G401 (cell line): ENCODE data around the gene TNFRSF4. TPM values are rescaled to one million over a fixed set of nuclear protein-coding genes. Genes with fewer than 3 reads are reported as not detected.

Source experiments
- DNase-seq: peaks from one replicate; pipeline ENCODE4 v3.0.0-alpha.2; 2015; ENCODE audit warnings: low spot score
- in situ Hi-C: cut with HindIII; loops from 2 replicates; pipeline ENCODE4 v1.10.0; 2016; ENCODE audit warnings: low sequenced_read_pairs, mixed read lengths
- total RNA-seq: library from RNA; depleted of rRNA; stranded (reverse); fragments of >200 nt; shearing (Covaris generic); gene quantifications from 2 replicates; pipeline ENCODE4 v1.2.3, GENCODE V29; 2014

The TNFRSF4 gene
- total RNA-seq, 1 experiment from 2014 or later: not detected

- DNase-seq: no peak
- in situ Hi-C loops: no loop called here
These were observed 6.9 kb downstream of the TNFRSF4 start for GRCh38 chr1:1206966-1207531.

- in situ Hi-C loops: no loop called here
- no peak for DNase-seq
These were observed 7.5 kb downstream of the TNFRSF4 start, which contains the start of gene TNFRSF18 for GRCh38 chr1:1206376-1206965. Gene TNFRSF18 (minus strand): TSS chr1:1206592. CDS start chr1:1206571, 21 bp downstream.

- DNase-seq: no peak
These were observed 8.1 kb downstream of the TNFRSF4 start for GRCh38 chr1:1205769-1206375.

GRCh38 chr1:1204998-1205768 is 8.8 kb downstream of the TNFRSF4 start:
- in situ Hi-C loops: no loop called here
- no peak for DNase-seq

More at GRCh38 chr1:1205769-1206375, 8.1 kb downstream of the TNFRSF4 start:
- in situ Hi-C loops: no loop called here

- in situ Hi-C loops: no loop called here
- no peak for DNase-seq
These were observed 9.5 kb downstream of the TNFRSF4 start for GRCh38 chr1:1204425-1204920.

DNA sequence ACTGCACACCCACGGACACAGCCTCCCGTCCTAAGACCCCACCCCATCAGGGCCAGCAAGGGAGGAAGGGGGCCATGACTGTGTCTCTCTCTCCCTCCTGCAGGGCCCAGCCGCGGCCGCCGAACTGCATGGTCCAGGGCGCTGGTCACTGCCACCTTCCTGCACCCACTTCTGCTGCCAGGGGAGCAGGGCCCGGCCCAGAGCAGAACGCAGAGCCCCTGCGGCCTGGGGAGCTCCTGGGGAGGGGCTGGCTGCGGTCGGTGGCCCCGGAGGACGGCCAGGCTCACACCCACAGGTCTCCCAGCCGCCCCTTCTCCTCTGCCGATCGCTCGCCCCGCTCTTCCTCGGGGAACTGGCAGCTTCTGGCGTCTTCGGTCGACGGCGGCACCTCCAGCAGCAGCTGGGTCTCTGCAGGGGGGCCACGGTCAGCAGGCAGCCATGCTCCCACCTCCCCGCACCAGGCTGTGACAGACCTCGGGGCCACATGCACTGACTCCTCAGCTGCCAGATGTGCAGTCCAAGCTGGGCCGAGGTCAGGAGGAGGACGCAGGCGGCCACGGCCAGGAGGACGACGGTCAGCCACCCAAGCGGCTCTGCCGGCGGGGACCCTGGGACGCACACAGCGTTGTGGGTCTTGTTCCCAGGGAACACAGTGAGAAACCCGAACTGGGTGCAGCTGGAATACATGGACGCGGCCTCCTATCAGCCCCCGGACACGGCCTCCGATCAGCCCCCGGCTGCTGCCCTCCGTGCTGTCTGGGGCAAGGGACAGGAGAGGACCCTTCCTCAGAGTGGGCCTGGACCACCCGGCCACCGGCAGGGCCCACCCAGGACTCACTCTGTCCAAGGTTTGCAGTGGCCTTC is 10.2 kb downstream of the TNFRSF4 start:
- no peak for DNase-seq
- in situ Hi-C loops: no loop called here

DNA sequence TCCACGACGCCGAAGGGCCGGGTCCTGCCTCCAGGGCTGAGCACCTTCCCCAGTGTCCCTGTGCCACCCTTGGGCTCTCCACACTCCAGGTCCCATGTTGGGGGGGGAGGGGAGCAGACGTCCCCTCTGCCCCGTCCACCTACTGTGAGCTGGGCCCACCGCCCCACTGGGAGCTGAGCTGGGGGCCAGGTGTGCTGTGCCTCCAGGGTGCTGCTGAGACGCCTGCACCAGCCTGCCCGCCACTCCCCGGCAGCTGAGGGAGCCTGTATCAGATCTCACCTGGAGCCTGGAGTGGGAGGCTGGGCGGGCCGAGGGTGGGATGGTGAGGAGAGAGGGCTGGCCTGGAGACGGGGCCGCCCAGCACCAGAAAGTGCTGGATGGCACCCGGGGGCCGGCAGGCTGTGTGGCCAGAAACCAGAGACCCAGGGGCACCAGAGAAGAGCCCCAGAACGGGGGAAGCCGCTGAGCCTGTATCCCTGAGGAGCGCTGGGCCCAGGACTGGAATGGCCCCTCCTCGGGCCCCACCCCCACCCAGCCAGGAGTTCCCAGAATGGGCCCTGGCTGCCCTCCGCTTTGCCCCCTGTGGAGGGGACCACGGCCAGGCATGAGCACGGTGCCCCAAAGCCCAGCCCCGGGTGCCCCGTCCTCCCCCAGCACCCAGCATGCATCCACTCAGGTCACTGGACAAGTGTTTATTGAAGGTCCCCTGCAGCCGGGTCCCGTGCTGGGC is 11.0 kb downstream of the TNFRSF4 start:
- in situ Hi-C loops: no loop called here
- DNase-seq: no peak

- in situ Hi-C loops: no loop called here
- DNase-seq: no peak
These were observed 12.8 kb downstream of the TNFRSF4 start for GRCh38 chr1:1200876-1201810.

DNA sequence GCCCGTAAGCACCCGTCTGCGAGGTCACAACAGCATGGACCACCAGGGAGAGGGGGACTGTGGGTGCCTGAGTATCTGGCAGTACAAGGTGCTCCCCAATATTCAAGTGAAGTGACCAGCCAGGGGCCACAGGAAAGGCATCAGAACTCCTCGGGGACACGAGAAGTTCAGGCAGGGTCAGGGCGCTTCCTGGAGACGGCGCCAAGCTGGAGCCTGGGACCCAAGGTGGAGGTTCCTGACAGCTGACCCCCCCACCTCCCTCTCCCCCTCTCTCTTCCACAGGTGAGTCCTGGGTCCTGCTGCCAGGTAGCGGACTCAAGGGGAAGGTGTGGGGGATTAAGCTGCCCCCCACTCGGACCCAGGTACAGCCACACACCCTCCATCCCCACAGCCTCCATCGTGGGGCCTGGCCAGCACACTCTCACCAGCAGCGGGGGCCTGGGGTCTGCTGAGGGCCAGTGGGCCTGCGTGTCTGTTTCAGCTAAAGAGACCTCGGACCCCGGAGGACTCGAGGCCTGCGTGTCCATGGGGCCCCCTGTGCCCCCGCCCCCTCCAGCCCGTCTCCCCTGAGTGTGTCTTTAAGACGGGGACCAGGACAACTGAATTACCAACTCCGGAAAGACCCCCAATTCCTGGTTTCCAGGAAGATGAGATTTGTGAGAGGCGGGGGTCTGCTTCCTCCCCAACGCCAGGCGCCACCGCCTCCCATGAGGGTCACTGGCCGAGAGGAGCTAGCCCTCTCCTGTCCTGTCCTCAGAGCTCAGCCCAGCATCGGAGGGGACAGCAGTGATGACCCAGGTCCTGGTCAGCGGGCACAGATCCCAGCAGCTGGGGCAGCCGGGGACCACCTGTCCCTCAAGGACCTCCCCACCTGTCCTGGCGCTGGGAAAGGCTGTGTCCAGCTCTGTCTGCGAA is 13.7 kb downstream of the TNFRSF4 start:
- in situ Hi-C loops: no loop called here
- DNase-seq: no peak

DNA sequence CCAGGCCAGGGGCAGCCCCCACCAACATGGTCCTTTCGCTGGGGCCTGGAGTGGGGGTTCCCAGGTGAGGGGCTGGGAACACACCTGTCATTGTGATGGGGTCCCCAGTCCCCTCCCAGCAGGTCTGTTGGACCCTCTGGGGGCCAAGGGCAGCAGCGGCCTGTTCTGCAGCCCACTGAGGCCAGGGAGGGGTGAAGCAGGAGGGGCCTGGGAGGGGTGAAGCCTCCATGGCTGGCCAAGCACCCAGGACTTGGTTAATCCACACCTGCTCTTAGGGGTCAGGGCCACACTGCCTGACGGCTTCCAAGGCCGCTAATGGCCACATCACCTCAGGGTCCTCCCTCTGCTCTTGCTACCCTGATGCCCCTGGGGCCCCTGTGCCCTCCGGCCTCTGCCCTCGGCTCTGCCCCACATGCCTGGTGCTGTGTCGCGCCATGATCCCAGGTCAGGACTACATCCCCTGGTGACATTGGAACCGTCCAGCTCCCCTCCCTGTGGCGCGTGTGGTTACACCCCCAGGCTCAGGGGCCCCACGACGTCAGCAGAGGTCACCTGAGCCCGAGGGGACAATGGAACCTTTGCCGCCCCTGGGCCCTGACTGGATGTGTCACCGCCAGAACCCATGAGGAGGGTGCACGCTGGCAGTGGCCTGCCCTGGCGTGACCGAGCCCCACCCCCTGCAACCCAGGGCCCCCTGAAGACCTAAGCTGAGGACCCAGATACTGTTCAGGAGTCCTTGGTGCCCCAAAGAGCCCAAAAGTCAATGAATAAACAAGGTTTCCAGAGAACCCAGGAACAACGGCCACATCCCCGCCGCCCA is 14.6 kb downstream of the TNFRSF4 start:
- no peak for DNase-seq
- in situ Hi-C loops: no loop called here

GRCh38 chr1:1198423-1199140 is 15.4 kb downstream of the TNFRSF4 start:
- in situ Hi-C loops: no loop called here
- no peak for DNase-seq

DNA sequence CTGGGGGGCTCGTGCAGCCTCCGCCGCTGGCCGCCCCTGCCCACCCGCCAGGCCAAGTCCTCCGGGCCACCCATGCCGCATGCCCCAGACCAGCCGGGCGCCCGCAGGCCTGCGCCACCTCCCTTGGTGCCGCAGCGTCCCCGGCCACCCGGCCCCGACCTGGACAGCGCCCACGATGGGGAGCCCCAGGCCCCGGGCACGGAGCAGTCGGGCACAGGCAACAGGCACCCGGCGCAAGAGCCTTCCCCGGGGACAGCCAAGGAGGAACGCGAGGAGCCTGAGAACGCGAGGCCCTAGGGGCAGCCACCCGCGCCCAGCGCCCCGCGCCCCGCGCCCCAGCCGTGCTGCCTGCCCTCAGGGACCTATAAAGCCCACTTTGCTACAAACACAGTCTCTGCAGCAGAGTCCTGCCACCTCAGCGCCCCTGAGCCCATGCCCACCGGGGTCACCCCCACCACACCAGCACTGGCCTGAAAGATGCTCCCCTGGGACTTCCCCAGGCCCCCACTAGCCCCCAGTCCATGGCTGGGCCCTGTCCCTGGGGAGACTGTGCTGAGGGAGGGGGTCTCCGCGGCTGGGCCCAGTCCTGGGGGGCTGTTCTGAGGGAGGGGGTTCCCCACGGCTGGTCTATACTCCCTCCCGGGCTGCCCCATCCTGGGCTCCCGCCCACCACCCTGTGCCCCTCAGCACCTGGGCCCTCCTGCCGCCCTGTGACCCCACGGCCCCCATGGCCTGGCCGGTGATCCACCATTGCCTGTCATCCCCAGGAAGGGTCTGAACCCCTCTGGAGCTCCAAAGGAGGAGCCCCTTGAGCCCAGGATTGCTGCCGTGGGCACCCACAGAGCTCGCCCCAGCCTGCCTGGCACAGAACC is 16.2 kb downstream of the TNFRSF4 start:
- no peak for DNase-seq
- in situ Hi-C loops: no loop called here

DNA sequence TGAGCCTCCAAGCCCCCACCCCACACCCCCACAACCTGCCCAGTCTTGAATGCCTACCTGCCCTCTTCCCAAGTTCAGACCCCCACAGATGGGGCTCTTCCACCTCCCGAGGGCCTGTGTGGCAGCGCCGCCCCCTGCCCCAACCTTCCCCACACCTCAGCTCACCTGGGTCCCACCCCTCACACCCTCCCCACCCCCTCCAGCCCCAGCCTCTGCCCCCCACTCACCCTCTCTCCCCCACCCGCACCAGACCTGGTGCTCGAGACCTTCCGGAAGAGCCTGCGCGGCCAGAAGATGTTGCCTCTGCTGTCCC is 16.8 kb downstream of the TNFRSF4 start:
- in situ Hi-C loops: no loop called here
- DNase-seq: no peak

- in situ Hi-C loops: no loop called here
- DNase-seq: no peak
These were observed 17.3 kb downstream of the TNFRSF4 start for GRCh38 chr1:1196431-1197187.
